Stimulated activated CD8-positive, alpha-beta memory T cell treated with anti-CD3 and anti-CD28 coated beads, Interleukin-15, amount 100 ng/mL, for 48 hours (primary cell): ENCODE data around the gene CEACAM16.
"Not testable (repeated sequence)": the region's sequence is repeated elsewhere in the genome, so short reads cannot be mapped to it uniquely, and the experiment has no call there.

ENCODE experiments used
- DNase-seq, 2 donors: peaks; one replicate each; pipeline ENCODE4 v3.0.0-alpha.2; 2020; ENCODE audit warnings: low read depth in 2 of 2

The CEACAM16 gene

DNA sequence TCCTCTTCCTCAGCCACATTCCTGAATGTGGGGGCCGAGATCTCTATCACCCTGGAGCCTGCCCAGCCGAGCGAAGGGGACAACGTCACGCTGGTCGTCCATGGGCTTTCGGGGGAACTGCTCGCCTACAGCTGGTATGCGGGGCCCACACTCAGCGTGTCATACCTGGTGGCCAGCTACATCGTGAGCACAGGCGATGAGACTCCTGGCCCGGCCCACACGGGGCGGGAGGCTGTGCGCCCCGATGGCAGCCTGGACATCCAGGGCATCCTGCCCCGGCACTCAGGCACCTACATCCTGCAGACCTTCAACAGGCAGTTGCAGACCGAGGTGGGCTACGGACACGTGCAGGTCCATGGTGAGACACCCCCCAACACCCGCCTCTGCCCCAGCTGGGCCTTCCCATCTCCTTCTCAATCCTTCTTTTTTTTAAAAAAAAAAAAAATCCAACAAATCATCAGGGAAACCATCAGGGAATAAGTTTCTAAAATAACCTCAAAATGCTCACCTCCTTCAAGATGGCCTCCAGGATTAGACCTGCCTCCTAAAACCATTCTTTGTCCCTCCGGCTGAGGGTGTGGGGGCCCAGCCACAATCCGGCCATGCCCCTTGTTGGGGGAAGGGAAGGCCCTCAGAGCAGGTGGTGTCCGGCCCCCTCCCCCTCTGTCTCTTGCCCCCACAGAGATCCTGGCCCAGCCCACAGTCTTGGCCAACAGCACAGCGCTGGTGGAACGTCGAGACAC, 4.6 kb downstream of the CEACAM16 start:
- DNase-seq, result no peak

- no peak for DNase-seq
Observed at GRCh38 chr19:44704982-44705381, 6.0 kb downstream of the CEACAM16 start.

- no peak for DNase-seq
Observed at GRCh38 chr19:44705502-44706010, 6.6 kb downstream of the CEACAM16 start.

DNA sequence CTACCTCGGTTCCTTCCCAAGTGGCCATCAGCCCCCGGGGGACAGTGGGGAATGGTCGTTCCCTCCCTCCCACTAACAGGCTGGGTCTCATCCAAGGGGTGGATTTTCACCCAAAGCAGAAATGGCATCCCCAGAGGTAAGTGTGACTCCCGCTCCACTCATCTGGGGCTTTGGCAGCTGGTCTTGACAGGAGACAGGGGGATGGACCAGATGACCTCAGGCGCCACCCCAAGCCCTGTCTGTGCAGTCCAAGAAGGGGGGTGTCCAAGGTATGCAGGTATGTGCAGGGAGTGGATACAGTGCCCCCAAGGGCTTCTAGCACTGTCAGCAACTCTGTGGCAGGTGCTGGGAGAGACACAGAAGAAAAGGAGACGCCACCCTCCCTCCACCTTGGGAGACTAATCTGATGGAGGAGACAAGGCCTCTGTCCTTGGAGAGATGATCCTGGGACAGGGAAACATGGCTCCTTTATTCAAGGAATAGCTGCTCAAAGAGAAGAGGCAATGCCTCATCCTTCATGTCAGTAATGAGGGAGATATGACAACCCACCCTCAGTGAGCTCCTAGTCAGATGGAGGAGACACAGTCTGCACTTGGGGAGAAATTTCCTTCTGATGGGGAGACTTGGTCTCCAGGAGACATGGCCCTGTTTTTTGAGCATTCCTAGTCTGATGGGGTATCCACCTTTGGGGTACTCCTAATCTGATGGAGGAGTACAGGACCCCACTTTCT, 7.7 kb downstream of the CEACAM16 start:
- DNase-seq, result no peak

DNA sequence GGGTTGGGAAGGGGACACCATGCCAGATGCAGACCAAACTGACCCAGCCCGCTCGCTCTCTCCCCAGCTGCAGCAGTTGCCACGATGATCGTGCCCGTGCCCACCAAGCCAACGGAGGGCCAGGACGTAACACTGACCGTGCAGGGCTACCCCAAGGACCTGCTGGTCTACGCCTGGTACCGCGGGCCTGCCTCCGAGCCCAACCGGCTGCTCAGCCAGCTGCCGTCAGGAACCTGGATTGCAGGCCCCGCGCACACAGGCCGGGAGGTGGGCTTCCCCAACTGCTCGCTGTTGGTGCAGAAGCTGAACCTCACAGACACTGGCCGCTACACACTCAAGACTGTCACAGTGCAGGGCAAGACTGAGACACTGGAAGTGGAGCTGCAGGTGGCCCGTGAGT, 8.8 kb downstream of the CEACAM16 start:
- no peak for DNase-seq

DNA sequence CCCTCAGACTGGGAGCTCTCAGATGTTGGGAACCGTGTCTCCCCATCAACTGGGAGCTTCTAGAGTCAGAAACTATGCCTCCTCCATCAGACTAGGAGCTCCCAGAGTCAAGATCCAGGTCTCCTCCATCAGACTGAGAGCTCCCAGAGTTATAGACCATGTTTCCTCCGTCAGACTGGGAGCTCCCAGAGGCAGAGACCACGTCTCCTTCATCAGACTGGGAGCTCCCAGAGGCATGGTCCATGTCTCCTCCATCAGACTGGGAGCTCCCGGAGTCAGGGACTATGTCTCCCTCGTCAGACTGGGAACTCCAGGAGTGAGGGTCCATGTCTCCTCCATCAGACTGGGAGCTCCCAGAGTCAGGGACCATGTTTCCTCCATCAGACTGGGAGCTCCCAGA, 10.0 kb downstream of the CEACAM16 start:
- no peak for DNase-seq

DNA sequence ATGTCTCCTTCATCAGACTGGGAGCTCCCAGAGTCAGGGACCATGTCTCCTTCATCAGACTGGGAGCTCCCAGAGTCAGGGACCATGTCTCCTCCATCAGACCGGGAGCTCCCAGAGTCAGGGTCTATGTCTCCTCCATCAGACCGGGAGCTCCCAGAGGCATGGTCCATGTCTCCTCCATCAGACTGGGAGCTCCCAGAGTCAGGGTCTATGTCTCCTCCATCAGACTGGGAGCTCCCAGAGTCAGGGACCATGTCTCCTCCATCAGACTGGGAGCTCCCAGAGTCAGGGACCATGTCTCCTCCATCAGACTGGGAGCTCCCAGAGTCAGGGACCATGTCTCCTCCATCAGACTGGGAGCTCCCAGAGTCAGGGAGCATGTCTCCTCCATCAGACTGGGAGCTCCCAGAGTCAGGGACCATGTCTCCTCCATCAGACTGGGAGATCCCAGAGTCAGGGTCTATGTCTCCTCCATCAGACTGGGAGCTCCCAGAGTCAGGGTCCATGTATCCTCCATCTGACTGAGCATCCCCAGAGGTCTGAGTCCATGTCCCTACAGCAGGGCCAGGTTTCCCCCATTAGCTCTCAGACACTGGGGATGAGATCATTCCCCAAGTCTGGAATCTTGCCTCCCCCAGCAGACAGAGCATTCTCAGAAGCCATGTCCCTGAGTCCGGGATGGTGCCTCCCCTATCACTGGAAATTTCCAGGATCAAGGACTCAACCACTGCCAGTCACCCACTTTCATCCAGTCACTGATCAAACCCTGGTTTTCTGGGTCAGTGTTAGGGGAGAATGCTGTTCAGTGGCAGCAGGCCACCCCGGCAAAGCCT, 10.7 kb downstream of the CEACAM16 start:
- not testable (repeated sequence) for DNase-seq

- DNase-seq, result no peak
Observed at GRCh38 chr19:44710483-44710882, 11.5 kb downstream of the CEACAM16 start.

DNA sequence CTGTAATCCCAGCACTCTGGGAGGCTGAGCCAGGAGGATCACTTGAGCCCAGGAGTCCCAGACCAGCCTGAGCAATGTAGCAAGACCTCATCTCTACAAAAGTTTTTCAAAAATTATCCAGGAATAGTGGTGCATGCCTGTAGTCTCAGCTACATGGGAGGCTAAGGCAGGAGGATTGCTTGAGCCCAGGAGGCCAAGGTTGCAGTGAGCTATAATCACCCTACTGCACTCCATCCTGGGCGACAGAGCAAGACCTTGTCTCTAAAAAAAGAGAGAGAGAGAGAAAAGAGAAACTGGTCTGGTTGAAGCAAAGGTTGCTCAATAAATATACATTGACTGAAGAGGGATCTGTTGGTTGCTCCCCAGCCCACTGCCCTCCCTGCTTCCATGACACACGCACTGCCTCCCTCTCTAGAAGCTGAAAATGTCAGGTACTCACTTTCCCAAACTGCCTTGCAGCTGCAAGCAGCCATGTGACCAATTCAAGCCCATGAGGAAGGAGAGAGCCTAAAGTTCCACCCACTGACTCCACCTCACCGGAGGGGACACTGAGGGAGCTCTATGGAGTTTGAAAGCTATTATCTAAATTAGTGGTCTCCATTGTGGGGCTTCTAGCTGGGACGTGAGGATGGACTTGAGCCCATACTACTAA, 14.0 kb downstream of the CEACAM16 start:
- DNase-seq, result no peak

DNA sequence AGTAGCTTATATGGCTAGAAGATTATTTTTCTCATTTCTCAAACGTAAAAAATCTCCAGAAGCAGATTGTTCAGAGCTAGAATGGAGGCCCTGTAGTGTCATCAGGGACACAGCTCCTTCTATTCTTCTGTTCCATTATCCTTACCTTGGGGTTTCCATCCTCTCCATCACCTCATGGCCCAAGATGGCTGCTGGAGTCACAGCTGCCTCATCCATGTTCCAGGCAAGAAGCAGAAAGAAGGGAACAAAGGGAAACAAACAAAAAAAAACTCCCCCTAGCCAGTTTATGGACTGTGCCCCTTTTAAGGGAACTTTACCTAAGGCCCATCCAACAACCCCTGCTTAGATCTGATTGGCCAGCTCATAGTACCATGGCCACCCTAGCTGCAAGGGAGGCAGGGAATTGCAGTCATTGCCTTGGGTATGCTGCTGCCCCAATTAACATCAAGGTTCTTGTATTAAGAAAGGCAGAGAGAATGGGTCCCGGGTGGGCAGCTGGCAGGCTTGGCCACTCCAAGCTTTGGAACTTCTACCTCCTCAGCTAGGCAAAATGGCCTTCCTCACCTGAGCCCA, 15.7 kb downstream of the CEACAM16 start:
- no peak for DNase-seq

- no peak for DNase-seq
Observed at GRCh38 chr19:44717603-44718002, 18.7 kb downstream of the CEACAM16 start.

- no peak for DNase-seq
Observed at GRCh38 chr19:44718441-44719261, 19.7 kb downstream of the CEACAM16 start.

DNA sequence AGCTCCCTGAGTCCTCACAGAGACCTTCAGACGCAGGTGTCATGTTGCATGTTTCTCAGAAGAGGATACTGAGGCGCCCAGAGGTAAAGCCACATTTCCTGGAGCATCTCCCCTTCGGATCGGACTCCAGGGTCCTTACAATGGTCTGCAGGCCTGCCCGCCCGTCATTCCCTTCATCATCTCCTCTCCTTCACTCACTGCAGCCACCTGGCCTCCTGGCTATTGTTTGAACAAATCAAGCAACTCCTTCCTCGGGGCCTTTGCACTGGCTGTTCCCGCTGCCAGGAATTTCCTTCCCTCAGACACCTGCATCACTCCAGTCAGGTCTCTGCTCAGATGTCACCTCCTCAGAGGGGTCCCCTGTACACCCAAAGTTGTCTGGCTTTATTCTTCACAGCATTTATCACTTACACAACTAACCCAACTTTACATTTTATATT, 20.3 kb downstream of the CEACAM16 start:
- no peak for DNase-seq

DNA sequence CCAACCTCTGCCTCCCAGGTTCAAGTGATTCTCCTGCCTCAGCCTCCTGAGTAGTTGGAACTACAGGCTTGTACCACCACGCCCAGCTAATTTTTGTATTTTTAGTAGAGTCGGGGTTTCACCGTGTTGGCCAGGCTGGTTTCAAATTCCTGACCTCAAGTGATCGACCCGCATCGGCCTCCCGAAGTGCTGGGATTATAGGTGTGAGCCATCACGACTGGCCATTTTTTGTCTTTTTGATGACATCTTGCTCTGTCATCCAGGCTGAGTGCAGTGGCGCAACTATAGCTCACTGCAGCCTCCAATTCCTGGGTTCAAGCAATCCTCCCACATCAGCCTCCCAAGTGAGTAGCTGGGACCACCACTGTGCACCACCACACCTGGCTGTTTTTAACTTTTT, 21.4 kb downstream of the CEACAM16 start:
- DNase-seq, result not testable (repeated sequence)

- DNase-seq, result no peak
Observed at GRCh38 chr19:44720945-44721344, 22.0 kb downstream of the CEACAM16 start.

DNA sequence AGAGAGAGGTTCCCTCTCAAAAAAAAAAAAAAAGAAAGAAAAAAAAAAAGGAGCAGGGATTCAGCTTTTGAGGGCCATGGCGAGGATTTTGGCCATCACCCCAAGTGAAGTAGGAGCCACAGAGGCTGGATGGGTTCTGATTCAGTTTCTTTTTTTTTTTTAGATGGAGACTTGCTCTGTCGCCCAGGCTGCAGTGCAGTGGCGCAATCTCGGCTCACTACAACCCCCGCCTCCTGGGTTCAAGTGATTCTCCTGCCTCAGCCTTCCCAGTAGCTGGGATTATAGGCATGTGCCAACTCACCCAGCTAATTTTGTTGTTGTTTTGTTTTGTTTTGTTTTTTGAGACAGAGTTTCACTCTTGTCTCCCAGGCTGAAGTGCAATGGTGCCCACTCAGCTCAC, 22.4 kb downstream of the CEACAM16 start:
- DNase-seq, result not testable (repeated sequence)

GRCh38 chr19:44722131-44723121, 23.5 kb downstream of the CEACAM16 start:
- DNase-seq, result peak in 1 of 2 donors; percentile 17

- DNase-seq, result no peak
Observed at GRCh38 chr19:44723299-44723951, 24.5 kb downstream of the CEACAM16 start.

DNA sequence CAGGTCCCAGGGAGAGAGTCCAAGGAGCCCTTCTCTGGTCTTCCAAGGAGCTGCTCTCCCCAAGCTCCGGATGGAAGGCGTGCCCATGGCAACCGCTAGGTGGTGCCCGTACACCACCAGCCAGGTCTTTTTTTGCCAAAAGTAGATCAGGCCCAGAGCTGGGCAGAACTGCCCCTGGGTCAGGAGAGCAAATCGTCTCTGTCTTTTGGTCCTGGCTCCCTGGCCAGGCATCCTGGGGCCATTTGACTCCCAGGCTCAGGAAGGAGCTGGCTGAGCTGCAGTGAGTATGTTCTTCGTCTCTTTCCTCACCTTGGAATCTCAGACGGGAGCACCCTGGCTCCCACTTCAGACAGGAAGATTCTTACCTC, 25.0 kb downstream of the CEACAM16 start:
- DNase-seq, result peak; percentile 62 to 66
